ENCODE measurements around the gene TNFRSF25. TPM values are rescaled to one million over a fixed set of nuclear protein-coding genes. Genes with fewer than 3 reads are reported as not detected.
"Not testable (repeated sequence)": the region's sequence is repeated elsewhere in the genome, so short reads cannot be mapped to it uniquely, and the experiment has no call there.

Gene TNFRSF25
- total RNA-seq, 2 donors from 2014 or later = 33.1 to 87.1 TPM

- no peak overlapping the region for H3K9ac ChIP-seq (ENCODE audit: low read depth in 2 of 2, low read length in 2 of 2)
- DNase-seq = peak; percentile 71
These were observed 27.9 kb downstream of the TNFRSF25 start for GRCh38 chr1:6438047-6438525.

GRCh38 chr1:6437012-6437700 lies 28.8 kb downstream of the TNFRSF25 start:
- H3K4me3 ChIP-seq; DNase-seq; H3K27me3 ChIP-seq; intact Hi-C loops (cut with DNase I); H3K27ac ChIP-seq; H3K4me1 ChIP-seq; H3K9ac ChIP-seq (ENCODE audit: low read depth in 2 of 2, low read length in 2 of 2); H3K36me3 ChIP-seq; H3K9me3 ChIP-seq: not testable (repeated sequence)

More at GRCh38 chr1:6438047-6438525, 27.9 kb downstream of the TNFRSF25 start:
- no peaks in the 10 kb centered on the region for H3K9me3 ChIP-seq
- no peaks in the 10 kb centered on the region for H3K27me3 ChIP-seq
- H3K36me3 ChIP-seq = no peaks in the 10 kb centered on the region
- intact Hi-C loops (cut with DNase I) = no loop called here
- no peaks in the 10 kb centered on the region for H3K4me1 ChIP-seq
- H3K4me3 ChIP-seq = no peak overlapping the region
- no peak overlapping the region for H3K27ac ChIP-seq
- peak; percentile 97 for TF ChIP-seq CTCF (IDR thresholded peaks at IDR 0.05)

- not testable (repeated sequence) for H3K9me3 ChIP-seq, H3K27me3 ChIP-seq
These were observed 29.7 kb downstream of the TNFRSF25 start for GRCh38 chr1:6436277-6436676.

GRCh38 chr1:6435547-6435946 lies 30.4 kb downstream of the TNFRSF25 start:
- Histone ChIP-seq H3K36me3 (no peaks in the 10 kb centered on the region), H3K9ac (ENCODE audit: low read depth in 2 of 2, low read length in 2 of 2) (no peak overlapping the region), H3K4me1 (no peaks in the 10 kb centered on the region), H3K27ac (no peak overlapping the region), H3K9me3 (no peaks in the 10 kb centered on the region), H3K27me3 (no peaks in the 10 kb centered on the region), H3K4me3 (no peak overlapping the region)
- no peak for DNase-seq
- no peak for TF ChIP-seq CTCF (IDR thresholded peaks at IDR 0.05)
- intact Hi-C loops (cut with DNase I) = no loop called here

More at GRCh38 chr1:6436277-6436676, 29.7 kb downstream of the TNFRSF25 start:
- H3K4me3 ChIP-seq; H3K4me1 ChIP-seq; H3K27ac ChIP-seq; H3K9ac ChIP-seq (ENCODE audit: low read depth in 2 of 2, low read length in 2 of 2); DNase-seq; intact Hi-C loops (cut with DNase I); H3K36me3 ChIP-seq: not testable (repeated sequence)

- no peak for TF ChIP-seq CTCF (IDR thresholded peaks at IDR 0.05)
- H3K4me1 ChIP-seq = no peaks in the 10 kb centered on the region
- H3K9ac ChIP-seq (ENCODE audit: low read depth in 2 of 2, low read length in 2 of 2) = no peak overlapping the region
- no peak overlapping the region for H3K27ac ChIP-seq
- no peak for DNase-seq
- no peaks in the 10 kb centered on the region for H3K9me3 ChIP-seq
- H3K36me3 ChIP-seq = no peaks in the 10 kb centered on the region
- no peaks in the 10 kb centered on the region for H3K27me3 ChIP-seq
- intact Hi-C loops (cut with DNase I) = no loop called here
- no peak overlapping the region for H3K4me3 ChIP-seq
These were observed 30.8 kb downstream of the TNFRSF25 start for GRCh38 chr1:6435129-6435528.

GRCh38 chr1:6434186-6434585 lies 31.8 kb downstream of the TNFRSF25 start:
- intact Hi-C loops (cut with DNase I) = no loop called here

GRCh38 chr1:6431645-6432579 lies 34.1 kb downstream of the TNFRSF25 start:
- H3K36me3 ChIP-seq; H3K9ac ChIP-seq (ENCODE audit: low read depth in 2 of 2, low read length in 2 of 2); H3K27me3 ChIP-seq; DNase-seq; H3K9me3 ChIP-seq; H3K4me1 ChIP-seq; H3K27ac ChIP-seq; H3K4me3 ChIP-seq; intact Hi-C loops (cut with DNase I): not testable (repeated sequence)

More at GRCh38 chr1:6434186-6434585, 31.8 kb downstream of the TNFRSF25 start:
- H3K4me3 ChIP-seq = no peak overlapping the region
- TF ChIP-seq CTCF (IDR thresholded peaks at IDR 0.05) = no peak
- H3K27me3 ChIP-seq = no peaks in the 10 kb centered on the region
- H3K4me1 ChIP-seq = no peaks in the 10 kb centered on the region
- no peaks in the 10 kb centered on the region for H3K36me3 ChIP-seq
- no peaks in the 10 kb centered on the region for H3K9me3 ChIP-seq
- H3K9ac ChIP-seq (ENCODE audit: low read depth in 2 of 2, low read length in 2 of 2) = no peak overlapping the region
- no peak for DNase-seq
- no peak overlapping the region for H3K27ac ChIP-seq

GRCh38 chr1:6429660-6430411 lies 36.1 kb downstream of the TNFRSF25 start:
- H3K4me3 ChIP-seq; H3K27ac ChIP-seq; H3K9me3 ChIP-seq; H3K9ac ChIP-seq (ENCODE audit: low read depth in 2 of 2, low read length in 2 of 2); DNase-seq; H3K27me3 ChIP-seq; H3K36me3 ChIP-seq; intact Hi-C loops (cut with DNase I); H3K4me1 ChIP-seq: not testable (repeated sequence)
